ENCODE results near the gene IPO5. TPM values are rescaled to one million over a fixed set of nuclear protein-coding genes. Genes with fewer than 3 reads are reported as not detected.
"Not testable (repeated sequence)": the region's sequence is repeated elsewhere in the genome, so short reads cannot be mapped to it uniquely, and the experiment has no call there.

IPO5 gene
- total RNA-seq, 2 experiments from 2014 or later, result 76.3 to 85.5 TPM

DNA sequence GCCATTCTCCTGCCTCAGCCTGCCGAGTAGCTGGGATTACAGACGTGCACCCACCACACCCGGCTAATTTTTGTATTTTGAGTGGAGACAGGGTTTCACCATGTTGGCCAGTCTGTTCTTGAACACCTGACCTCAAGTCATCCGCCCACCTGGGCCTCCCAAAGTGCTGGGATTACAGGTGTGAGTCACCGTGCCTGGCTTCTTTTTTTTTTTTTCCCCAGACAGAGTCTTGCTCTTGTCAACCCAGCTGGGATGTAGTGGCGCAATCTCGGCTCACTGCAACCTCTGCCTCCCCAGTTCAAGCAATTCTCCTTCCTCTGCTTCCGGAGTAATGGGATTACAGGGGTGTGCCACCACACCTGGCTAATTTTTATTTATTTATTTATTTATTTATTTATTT is 51.5 kb downstream of the IPO5 start:
- H3K36me3 Mint-ChIP-seq, result peaks cover 40% of the 10 kb centered on the region
- DNase-seq; H3K27me3 Mint-ChIP-seq; H3K4me1 Mint-ChIP-seq; H3K27ac Mint-ChIP-seq; ATAC-seq (ENCODE audit: low read depth); H3K9me3 Mint-ChIP-seq; H3K4me3 Mint-ChIP-seq; POLR2A ChIA-PET: not testable (repeated sequence)

DNA sequence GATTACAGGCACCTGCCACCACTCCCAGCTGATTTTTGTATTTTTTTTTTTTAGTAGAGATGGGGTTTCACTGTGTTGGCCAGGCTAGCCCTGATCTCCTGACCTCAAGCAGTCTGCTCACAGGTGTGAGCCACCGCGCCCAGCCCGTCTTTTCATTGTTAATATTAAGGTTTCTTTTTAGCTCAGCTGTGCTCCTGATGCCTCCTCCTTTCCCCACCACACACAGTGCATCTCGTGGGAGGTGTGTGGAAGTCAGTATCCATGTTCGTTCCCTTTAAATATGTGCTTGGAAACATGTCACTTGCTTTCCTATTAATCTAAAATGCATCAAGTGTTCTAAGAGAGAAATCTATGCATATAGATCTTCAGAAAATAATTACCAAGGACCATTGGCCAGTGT is 53.5 kb downstream of the IPO5 start:
- Mint-ChIP-seq H3K27ac (no peak overlapping the region), H3K4me1 (no peaks in the 10 kb centered on the region), H3K36me3 (peaks cover 48% of the 10 kb centered on the region), H3K9me3 (no peaks in the 10 kb centered on the region), H3K27me3 (no peaks in the 10 kb centered on the region), H3K4me3 (no peak overlapping the region)
- POLR2A ChIA-PET, result no interaction called here
- no peak for ATAC-seq (ENCODE audit: low read depth)
- no peak for DNase-seq

DNA sequence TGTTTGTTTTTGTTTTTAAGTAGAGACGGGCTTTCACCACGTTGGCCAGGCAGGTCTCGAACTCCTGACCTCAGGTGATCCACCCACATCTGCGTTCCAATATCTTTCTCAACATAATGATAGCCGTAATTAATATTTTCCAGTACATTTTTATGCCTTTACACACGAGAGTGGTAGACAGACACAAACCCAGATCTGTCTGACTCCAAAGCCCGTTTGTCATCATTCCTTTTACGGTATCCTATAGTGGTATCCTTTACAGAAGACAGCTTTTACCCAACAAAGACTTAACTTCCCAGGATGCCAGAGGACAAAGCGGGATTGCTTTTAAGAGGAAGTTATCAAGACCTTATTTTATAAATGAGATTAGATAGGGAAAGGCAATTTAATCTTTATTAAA is 59.8 kb downstream of the IPO5 start:
- POLR2A ChIA-PET, result no interaction called here
- Mint-ChIP-seq H3K27me3 (no peaks in the 10 kb centered on the region), H3K4me3 (no peak overlapping the region), H3K9me3 (no peaks in the 10 kb centered on the region), H3K27ac (no peak overlapping the region), H3K36me3 (peaks cover 35% of the 10 kb centered on the region), H3K4me1 (peaks cover 4% of the 10 kb centered on the region)
- no peak for ATAC-seq (ENCODE audit: low read depth)
- DNase-seq, result no peak

GRCh38 chr13:98014766-98015165 is 61.3 kb downstream of the IPO5 start:
- Mint-ChIP-seq H3K36me3 (peaks cover 25% of the 10 kb centered on the region), H3K27ac (no peak overlapping the region), H3K4me1 (peaks cover 4% of the 10 kb centered on the region), H3K27me3 (no peaks in the 10 kb centered on the region), H3K4me3 (no peak overlapping the region), H3K9me3 (no peaks in the 10 kb centered on the region)
- ATAC-seq (ENCODE audit: low read depth) (no peak), DNase-seq (no peak)
- POLR2A ChIA-PET, result no interaction called here

DNA sequence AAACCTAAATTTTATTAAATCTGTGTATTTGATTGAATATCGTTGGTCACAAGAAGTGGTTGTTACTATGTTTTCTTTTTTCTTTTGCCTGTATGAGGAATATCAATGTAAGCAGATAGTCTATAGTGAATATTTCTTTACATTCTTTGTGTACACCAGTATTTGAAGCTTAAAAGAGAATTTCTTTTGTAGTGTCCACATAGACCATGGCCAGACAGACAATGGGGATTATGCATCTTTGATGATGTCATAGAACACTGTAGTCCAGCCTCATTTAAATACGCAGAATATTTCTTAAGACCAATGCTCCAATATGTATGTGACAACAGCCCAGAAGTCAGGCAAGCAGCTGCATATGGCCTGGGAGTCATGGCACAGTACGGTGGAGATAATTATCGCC is 64.8 kb downstream of the IPO5 start:
- Mint-ChIP-seq H3K27ac (no peak overlapping the region), H3K4me3 (no peak overlapping the region), H3K36me3 (peaks cover 25% of the 10 kb centered on the region)

DNA sequence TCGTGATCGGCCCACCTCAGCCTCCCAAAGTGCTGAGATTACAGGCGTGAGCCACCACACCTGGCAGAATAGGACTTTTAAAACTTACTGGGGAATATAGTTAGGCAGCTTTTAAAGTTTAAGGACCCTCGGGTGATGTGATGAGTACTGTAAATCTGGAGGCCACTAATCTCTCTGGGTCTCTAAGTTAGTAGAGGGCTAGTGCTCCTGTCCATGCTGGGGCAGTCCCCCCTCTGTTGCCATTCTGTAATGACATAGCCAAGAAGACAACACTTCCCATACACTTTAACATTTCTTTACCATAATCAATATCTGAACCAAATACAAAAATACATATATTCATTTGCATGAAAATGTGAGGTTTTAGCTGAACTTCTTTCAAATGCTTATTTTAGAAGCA is 65.7 kb downstream of the IPO5 start:
- ATAC-seq (ENCODE audit: low read depth), result no peak
- POLR2A ChIA-PET, result no interaction called here
- Mint-ChIP-seq H3K4me1 (peaks cover 4% of the 10 kb centered on the region), H3K27ac (no peak overlapping the region), H3K4me3 (no peak overlapping the region), H3K36me3 (peaks cover 25% of the 10 kb centered on the region), H3K9me3 (no peaks in the 10 kb centered on the region), H3K27me3 (no peaks in the 10 kb centered on the region)
- no peak for DNase-seq

More for the DNA sequence above, 64.8 kb downstream of the IPO5 start:
- ATAC-seq (ENCODE audit: low read depth) (no peak), DNase-seq (no peak)
- POLR2A ChIA-PET, result no interaction called here
- peaks cover 4% of the 10 kb centered on the region for H3K4me1 Mint-ChIP-seq
- H3K27me3 Mint-ChIP-seq, result no peaks in the 10 kb centered on the region
- no peaks in the 10 kb centered on the region for H3K9me3 Mint-ChIP-seq

DNA sequence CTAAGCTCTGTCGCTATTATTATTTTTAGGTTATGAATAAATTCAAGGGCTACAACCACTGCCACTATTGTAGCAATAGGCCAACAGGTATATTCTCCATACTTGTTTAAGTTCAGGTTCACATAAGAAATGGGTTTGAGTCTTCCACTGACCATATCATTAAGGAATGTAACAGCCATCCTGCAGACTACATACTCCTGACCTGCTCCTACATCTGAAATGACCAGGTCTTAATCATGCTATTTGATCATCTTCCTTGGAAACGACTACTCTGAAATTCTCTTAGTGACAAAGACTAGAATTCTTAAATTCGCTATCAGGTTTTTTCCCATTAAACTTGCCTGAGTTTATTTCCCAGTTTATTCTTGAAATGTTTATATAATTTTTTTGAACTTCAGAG is 66.8 kb downstream of the IPO5 start:
- no peak overlapping the region for H3K27ac Mint-ChIP-seq
- H3K9me3 Mint-ChIP-seq, result no peaks in the 10 kb centered on the region
- peaks cover 19% of the 10 kb centered on the region for H3K36me3 Mint-ChIP-seq
- DNase-seq (no peak), ATAC-seq (ENCODE audit: low read depth) (no peak)
- H3K4me3 Mint-ChIP-seq, result no peak overlapping the region
- POLR2A ChIA-PET, result no interaction called here
- no peaks in the 10 kb centered on the region for H3K4me1 Mint-ChIP-seq
- H3K27me3 Mint-ChIP-seq, result no peaks in the 10 kb centered on the region

DNA sequence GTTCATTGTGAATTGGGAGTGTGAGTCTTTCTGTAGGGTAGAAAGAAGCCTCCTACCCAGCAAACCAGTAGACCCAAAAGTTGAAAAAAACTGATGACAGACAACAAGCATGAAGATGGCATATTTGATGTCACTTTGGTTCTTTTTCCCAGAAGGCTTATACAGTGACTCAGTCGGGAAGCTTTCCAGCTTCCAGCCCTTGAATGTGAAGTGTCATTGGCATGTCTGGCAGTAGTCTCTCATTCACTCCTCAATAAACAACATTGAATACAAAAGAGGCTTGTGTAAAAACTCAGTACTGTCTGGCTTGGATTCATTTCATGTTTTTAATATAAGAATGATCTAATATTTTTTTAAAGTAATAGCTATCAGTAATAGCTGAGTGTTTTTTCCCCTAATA is 68.7 kb downstream of the IPO5 start:
- no peaks in the 10 kb centered on the region for H3K27me3 Mint-ChIP-seq
- ATAC-seq (ENCODE audit: low read depth) (no peak), DNase-seq (no peak)
- no peak overlapping the region for H3K27ac Mint-ChIP-seq
- no peak overlapping the region for H3K4me3 Mint-ChIP-seq
- POLR2A ChIA-PET, result no interaction called here
- H3K9me3 Mint-ChIP-seq, result no peaks in the 10 kb centered on the region
- no peaks in the 10 kb centered on the region for H3K4me1 Mint-ChIP-seq
- peaks cover 18% of the 10 kb centered on the region for H3K36me3 Mint-ChIP-seq

DNA sequence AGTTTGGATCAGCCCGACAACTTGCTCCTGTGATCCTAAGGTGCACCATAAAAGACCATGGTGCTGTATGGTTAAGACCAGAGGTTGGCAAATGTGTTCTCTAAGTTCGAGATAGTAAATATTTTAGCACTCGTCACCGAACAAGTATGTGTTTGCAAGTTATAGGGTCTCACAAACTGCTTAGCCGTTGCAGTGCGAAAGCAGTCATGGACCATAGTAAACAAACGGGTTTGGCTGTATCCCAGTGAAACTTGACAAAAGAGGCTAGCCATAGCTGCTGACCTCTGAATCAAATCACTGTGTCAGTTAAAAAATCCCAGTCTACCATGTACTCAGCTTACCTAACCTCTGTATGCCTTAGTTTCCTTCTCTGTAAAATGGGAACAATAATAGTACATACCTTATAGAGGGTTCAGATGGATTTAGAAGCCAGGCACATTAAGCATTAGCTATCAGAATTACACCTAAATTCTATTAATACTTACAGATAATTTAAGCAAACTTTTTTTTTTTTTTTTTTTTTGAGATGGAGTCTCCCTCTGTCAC is 72.1 kb downstream of the IPO5 start:
- no peak for ATAC-seq (ENCODE audit: low read depth)

GRCh38 chr13:98026457-98026857 is 73.0 kb downstream of the IPO5 start:
- Mint-ChIP-seq H3K36me3 (peaks cover 9% of the 10 kb centered on the region), H3K27ac (no peak overlapping the region), H3K9me3 (no peaks in the 10 kb centered on the region), H3K27me3 (no peaks in the 10 kb centered on the region), H3K4me1 (no peaks in the 10 kb centered on the region), H3K4me3 (no peak overlapping the region)
- POLR2A ChIA-PET, result no interaction called here
- DNase-seq, result no peak
- ATAC-seq (ENCODE audit: low read depth), result no peak

More for the DNA sequence above, 72.1 kb downstream of the IPO5 start:
- Mint-ChIP-seq H3K36me3 (peaks cover 11% of the 10 kb centered on the region), H3K4me1 (no peaks in the 10 kb centered on the region), H3K27ac (no peak overlapping the region), H3K4me3 (no peak overlapping the region), H3K27me3 (no peaks in the 10 kb centered on the region), H3K9me3 (no peaks in the 10 kb centered on the region)
- POLR2A ChIA-PET, result no interaction called here
- DNase-seq, result no peak

DNA sequence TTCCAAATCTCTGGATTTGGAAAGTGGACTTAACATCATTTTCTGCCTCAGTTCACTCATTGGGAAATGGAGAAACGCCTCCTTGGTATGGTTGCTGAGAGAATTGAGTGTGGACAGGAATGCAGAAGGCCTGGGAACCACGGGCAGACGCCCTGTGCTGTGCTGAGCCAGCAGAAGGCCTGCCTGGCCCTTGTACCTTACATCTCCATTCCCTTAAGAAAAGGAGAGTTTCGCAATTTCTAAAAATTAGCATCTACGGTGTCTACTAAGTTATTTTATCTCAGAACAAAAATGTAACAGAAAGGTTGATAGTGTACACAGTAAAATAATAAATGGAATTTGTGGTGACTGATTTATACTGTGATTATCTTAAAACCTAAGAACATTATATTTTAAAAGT is 78.7 kb downstream of the IPO5 start:
- no peak for ATAC-seq (ENCODE audit: low read depth)
- H3K4me1 Mint-ChIP-seq, result no peaks in the 10 kb centered on the region
- H3K27me3 Mint-ChIP-seq, result peaks cover 2% of the 10 kb centered on the region
- POLR2A ChIA-PET, result no interaction called here
- no peaks in the 10 kb centered on the region for H3K9me3 Mint-ChIP-seq
- H3K36me3 Mint-ChIP-seq, result no peaks in the 10 kb centered on the region
- H3K27ac Mint-ChIP-seq, result no peak overlapping the region
- no peak overlapping the region for H3K4me3 Mint-ChIP-seq
- no peak for DNase-seq

GRCh38 chr13:98033277-98034247 is 80.1 kb downstream of the IPO5 start:
- POLR2A ChIA-PET, result no interaction called here
- Mint-ChIP-seq H3K4me3 (no peak overlapping the region), H3K36me3 (no peaks in the 10 kb centered on the region), H3K27ac (no peak overlapping the region), H3K9me3 (no peaks in the 10 kb centered on the region), H3K4me1 (no peaks in the 10 kb centered on the region), H3K27me3 (peaks cover 2% of the 10 kb centered on the region)
- ATAC-seq (ENCODE audit: low read depth) (no peak), DNase-seq (no peak)

- no peak overlapping the region for H3K27ac Mint-ChIP-seq
- POLR2A ChIA-PET, result no interaction called here
These were observed 81.9 kb downstream of the IPO5 start for GRCh38 chr13:98035373-98035772.

DNA sequence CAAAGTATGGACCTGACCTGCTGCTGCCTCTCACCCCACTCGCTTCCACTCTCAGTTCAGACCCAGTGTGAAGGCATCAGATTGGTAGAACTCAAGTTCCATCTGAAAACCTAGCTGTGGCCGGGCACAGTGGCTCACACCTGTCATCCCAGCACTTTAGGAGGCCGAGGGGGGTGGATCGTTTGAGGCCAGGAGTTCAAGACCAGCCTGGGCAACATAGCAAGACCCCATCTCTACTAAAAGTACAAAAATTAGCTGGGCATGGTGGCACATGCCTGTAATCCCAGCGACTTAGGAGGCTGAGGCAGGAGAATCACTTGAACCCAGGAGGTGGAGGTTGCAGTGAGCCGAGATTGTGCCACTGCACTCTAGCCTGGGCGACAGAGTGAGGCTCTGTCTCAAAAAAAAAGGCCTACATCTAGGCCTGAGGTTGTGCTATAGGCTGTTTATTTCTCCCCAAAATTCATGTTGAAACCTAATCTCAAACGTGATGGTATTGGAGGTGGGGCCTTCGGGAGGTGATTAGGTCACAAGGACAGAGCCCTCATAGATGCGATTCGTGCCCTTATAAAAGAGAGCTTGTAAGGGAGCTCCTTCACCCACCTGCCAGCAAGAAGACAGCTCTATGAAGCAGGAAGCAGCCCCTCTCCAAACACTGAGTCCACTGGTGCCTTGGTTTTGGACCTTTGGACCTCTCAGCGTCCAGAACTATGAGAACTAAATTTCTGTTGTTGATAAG is 83.3 kb downstream of the IPO5 start:
- H3K27ac Mint-ChIP-seq; H3K9me3 Mint-ChIP-seq; H3K4me3 Mint-ChIP-seq; H3K27me3 Mint-ChIP-seq; H3K4me1 Mint-ChIP-seq; DNase-seq; H3K36me3 Mint-ChIP-seq; POLR2A ChIA-PET; ATAC-seq (ENCODE audit: low read depth): not testable (repeated sequence)

More at GRCh38 chr13:98035373-98035772, 81.9 kb downstream of the IPO5 start:
- peaks cover 2% of the 10 kb centered on the region for H3K27me3 Mint-ChIP-seq
- DNase-seq (no peak), ATAC-seq (ENCODE audit: low read depth) (no peak)
- no peaks in the 10 kb centered on the region for H3K9me3 Mint-ChIP-seq
- no peaks in the 10 kb centered on the region for H3K4me1 Mint-ChIP-seq
- H3K4me3 Mint-ChIP-seq, result no peak overlapping the region
- H3K36me3 Mint-ChIP-seq, result no peaks in the 10 kb centered on the region
